HCT116 (cell line): ENCODE data around the gene C13orf46. TPM values are rescaled to one million over a fixed set of nuclear protein-coding genes. Genes with fewer than 3 reads are reported as not detected.

Experiments
- ATAC-seq: fragments of 200-7000 bp; cut with Tn5 transposase; 2 replicates; pipeline ENCODE4 v1.9.1; 2020; ENCODE audit warnings: mild to moderate bottlenecking, moderate library complexity
- BruUV-seq: library from RNA; stranded (reverse); fragments of 400-500 nt; replicated peaks from 2 replicates; lab custom pipeline; 2021; lab: Mats Ljungman, UMichigan
- CTCF ChIA-PET: fragments of 300-600 bp; sonication (Branson Sonifier 250); formaldehyde crosslinking; loops from one replicate; lab custom pipeline; 2021; ENCODE audit warnings: antibody characterized with exemption; lab: Charles Lee
- POLR2A ChIA-PET: fragments of 300-600, 350-600 bp; sonication (Branson Sonifier 250); formaldehyde crosslinking; loops from one replicate; lab custom pipeline; 2021; ENCODE audit warnings: antibody characterized with exemption; lab: Charles Lee
- RAD21 ChIA-PET, 2 experiments: fragments of 300-600 bp; sonication (Branson Sonifier 250); formaldehyde crosslinking; loops; one replicate each; lab custom pipeline; 2023; ENCODE audit warnings: low total read pairs in 2 of 2; ENCODE audit not compliant: uncharacterized antibody in 2 of 2, unreplicated experiment in 2 of 2, low non-redundant PET in 1 of 2; lab: Charles Lee
- DNase-seq: peaks from one replicate; pipeline ENCODE4 v3.0.0-alpha.2; 2010; ENCODE audit warnings: low read depth, low spot score
- H2AFZ ChIP-seq: fragments of 200-600 bp; shearing (Covaris generic), sonication (generic); 2 replicates; pipeline ENCODE4 v1.6.1; 2017; ENCODE audit warnings: low read depth, mixed run types, mixed read lengths, antibody characterized with exemption, low read length; ENCODE audit not compliant: poor library complexity, severe bottlenecking
- H3K27ac ChIP-seq: 2 replicates; pipeline ENCODE4 v1.5.1; 2012; ENCODE audit warnings: low read depth, low read length
- H3K27me3 ChIP-seq: fragments of 200-600 bp; sonication (generic); 2 replicates; pipeline ENCODE4 v1.6.1; 2016; ENCODE audit warnings: mixed run types, low read length, mixed read lengths; ENCODE audit not compliant: insufficient read depth
- H3K36me3 ChIP-seq, 2 experiments: fragments of 200-500 bp in 1 of 2; fragments of 200-600 bp in 1 of 2; sonication (Bioruptor generic) in 1 of 2; sonication (generic) in 1 of 2; 2 replicates each; pipeline versions ENCODE4 v1.5.1 to v1.6.1; 2014 to 2016; ENCODE audit warnings: low read length in 2 of 2, inconsistent platforms in 1 of 2, mixed read lengths in 1 of 2, mixed run types in 1 of 2; ENCODE audit not compliant: insufficient read depth in 2 of 2, control insufficient read depth in 1 of 2
- H3K4me1 ChIP-seq, 2 experiments: fragments of 200-600 bp in 1 of 2; sonication (generic) in 1 of 2; 2 replicates each; pipeline versions ENCODE4 v1.5.1 to v1.6.1; 2012 to 2017; ENCODE audit warnings: low read length in 2 of 2, inconsistent platforms in 1 of 2, mild to moderate bottlenecking in 1 of 2, mixed read lengths in 1 of 2, mixed run types in 1 of 2, moderate library complexity in 1 of 2; ENCODE audit not compliant: insufficient read depth in 2 of 2, control insufficient read depth in 1 of 2
- H3K4me2 ChIP-seq: fragments of 200-600 bp; sonication (generic); 2 replicates; pipeline ENCODE4 v1.6.1; 2017; ENCODE audit warnings: mixed run types, low read length, mixed read lengths
- H3K4me3 ChIP-seq, 2 experiments: fragments of 200-600 bp in 1 of 2; sonication (generic) in 1 of 2; replicated peaks in 1 of 2; 2 replicates each; pipeline ENCODE4 v1.5.1; 2011 to 2016; ENCODE audit warnings: low read length in 2 of 2, control low read depth in 1 of 2, low read depth in 1 of 2, mild to moderate bottlenecking in 1 of 2, mixed read lengths in 1 of 2, mixed run types in 1 of 2
- H3K79me2 ChIP-seq: fragments of 200-600 bp; sonication (generic); 2 replicates; pipeline ENCODE4 v1.6.1; 2017; ENCODE audit warnings: mild to moderate bottlenecking, mixed run types, low read length, moderate library complexity, mixed read lengths; ENCODE audit not compliant: insufficient read depth
- H3K9ac ChIP-seq: fragments of 200-600 bp; sonication (generic); 2 replicates; pipeline ENCODE4 v1.6.1; 2016; ENCODE audit warnings: low read length, mixed read lengths
- H3K9me2 ChIP-seq: fragments of 200-600 bp; sonication (generic), shearing (Covaris generic); 2 replicates; pipeline ENCODE4 v1.6.1; 2017; ENCODE audit warnings: mixed run types, mild to moderate bottlenecking, moderate library complexity; ENCODE audit not compliant: insufficient read depth
- H3K9me3 ChIP-seq, 2 experiments: fragments of 200-500 bp in 1 of 2; fragments of 200-600 bp in 1 of 2; sonication (Bioruptor generic) in 1 of 2; sonication (generic) in 1 of 2; 2 replicates each; pipeline ENCODE4 v1.6.1; 2014 to 2017; ENCODE audit warnings: low read length in 2 of 2, mixed read lengths in 2 of 2, inconsistent platforms in 1 of 2, low read depth in 1 of 2, mild to moderate bottlenecking in 1 of 2, mixed run types in 1 of 2, moderate library complexity in 1 of 2; ENCODE audit not compliant: control insufficient read depth in 1 of 2, insufficient read depth in 1 of 2
- H4K20me1 ChIP-seq: fragments of 200-600 bp; sonication (generic), shearing (Covaris generic); 2 replicates; pipeline ENCODE4 v1.6.1; 2017; ENCODE audit warnings: mixed run types, mild to moderate bottlenecking, moderate library complexity; ENCODE audit not compliant: insufficient read depth
- ATF3 ChIP-seq: IDR thresholded peaks from 2 replicates; pipeline ENCODE4 v1.6.1; 2012
- CBX3 ChIP-seq: IDR thresholded peaks from 2 replicates; pipeline ENCODE4 v1.6.1; 2012; ENCODE audit warnings: low read depth
- EGR1 ChIP-seq: IDR thresholded peaks from 2 replicates; pipeline ENCODE4 v1.6.1; 2012; ENCODE audit warnings: low read depth
- ELF1 ChIP-seq: IDR thresholded peaks from 2 replicates; pipeline ENCODE4 v1.6.1; 2012; ENCODE audit warnings: low read depth, borderline replicate concordance
- EZH2 ChIP-seq: fragments of 200-600 bp; sonication (generic); IDR thresholded peaks from 2 replicates; pipeline ENCODE4 v1.6.1; 2017; ENCODE audit warnings: antibody characterized with exemption, mixed run types
- FOSL1 ChIP-seq: IDR thresholded peaks from 2 replicates; pipeline ENCODE4 v1.6.1; 2012; ENCODE audit warnings: low read depth
- MAX ChIP-seq: IDR thresholded peaks from 2 replicates; pipeline ENCODE4 v1.6.1; 2012
- POLR2AphosphoS5 ChIP-seq: IDR thresholded peaks from 2 replicates; pipeline ENCODE4 v1.6.1; 2011; ENCODE audit warnings: mild to moderate bottlenecking, low read depth, low read length, moderate library complexity
- RAD21 ChIP-seq: IDR thresholded peaks from 2 replicates; pipeline ENCODE4 v1.6.1; 2012; ENCODE audit warnings: low read depth, mild to moderate bottlenecking
- SIN3A ChIP-seq: IDR thresholded peaks from 2 replicates; pipeline ENCODE4 v1.6.1; 2012; ENCODE audit warnings: low read depth
- SP1 ChIP-seq: IDR thresholded peaks from 2 replicates; pipeline ENCODE4 v1.6.1; 2012; ENCODE audit warnings: low read depth
- YY1 ChIP-seq: IDR thresholded peaks from 2 replicates; pipeline ENCODE4 v1.6.1; 2011; ENCODE audit warnings: low read length, low read depth, moderate library complexity, mild to moderate bottlenecking; ENCODE audit not compliant: insufficient replicate concordance; ENCODE audit errors: extremely low read depth
- ZNF274 ChIP-seq: fragments of 200-500 bp; sonication (Bioruptor generic); IDR thresholded peaks from 2 replicates; pipeline ENCODE4 v1.6.1; 2014; ENCODE audit warnings: mild to moderate bottlenecking, low read depth, low read length, inconsistent platforms
- intact Hi-C: fragments of 100-400 bp; cut with micrococcal nuclease; formaldehyde crosslinking; loops from 2 replicates; pipeline ENCODE4 v1.10.0; 2022
- total RNA-seq: library from RNA; stranded (reverse); gene quantifications from one replicate; pipeline ENCODE4 v1.2.1, GENCODE V29; 2021; ENCODE audit not compliant: unreplicated experiment

The C13orf46 gene
- total RNA-seq, 1 experiment from 2014 or later, result 0.93 TPM

GRCh38 chr13:114022309-114022669 is 48.4 kb upstream of the C13orf46 start:
- POLR2A ChIA-PET, result no interaction called here
- no peak overlapping the region for H3K4me3 ChIP-seq
- ATAC-seq (no peak), DNase-seq (no peak)
- H3K9ac ChIP-seq, result no peak overlapping the region
- H3K9me2 ChIP-seq, result no peaks in the 10 kb centered on the region
- peaks cover 0 to 5% of the 10 kb centered on the region in 2 experiments; a peak in 2 of 4 replicates for H3K4me1 ChIP-seq
- CTCF ChIA-PET, result no interaction called here
- BruUV-seq, result no TSS peak
- no peak overlapping the region for H2AFZ ChIP-seq
- no peaks in the 10 kb centered on the region for H4K20me1 ChIP-seq
- RAD21 ChIA-PET, result no interaction called here
- TF ChIP-seq EGR1 (no peak), POLR2AphosphoS5 (no peak), FOSL1 (no peak), SIN3A (no peak), MAX (no peak), ELF1 (no peak), CBX3 (no peak), ZNF274 (no peak), YY1 (no peak), EZH2 (no peak), RAD21 (no peak), ATF3 (no peak), SP1 (no peak)
- no peaks in the 10 kb centered on the region for H3K9me3 ChIP-seq
- H3K4me2 ChIP-seq, result no peak overlapping the region
- H3K27me3 ChIP-seq, result no peaks in the 10 kb centered on the region
- no peaks in the 10 kb centered on the region for H3K36me3 ChIP-seq
- no peak overlapping the region for H3K27ac ChIP-seq
- intact Hi-C loops, result no loop called here
- no peaks in the 10 kb centered on the region for H3K79me2 ChIP-seq
